GM23248 (cell line): Measurements from ENCODE around the gene RCOR1.

Experiments used
- EZH2 ChIP-seq: fragments of 200-600 bp; sonication (generic); IDR thresholded peaks from 2 replicates; pipeline ENCODE4 v1.6.1; 2018; ENCODE audit warnings: antibody characterized with exemption, mild to moderate bottlenecking; ENCODE audit not compliant: insufficient read depth, poor library complexity, severe bottlenecking
- EZH2phosphoT487 ChIP-seq: fragments of 200-600 bp; sonication (generic); IDR thresholded peaks from 2 replicates; pipeline ENCODE4 v1.6.1; 2018; ENCODE audit warnings: antibody characterized with exemption, moderate library complexity, mild to moderate bottlenecking, low read depth; ENCODE audit not compliant: insufficient read depth

DNA sequence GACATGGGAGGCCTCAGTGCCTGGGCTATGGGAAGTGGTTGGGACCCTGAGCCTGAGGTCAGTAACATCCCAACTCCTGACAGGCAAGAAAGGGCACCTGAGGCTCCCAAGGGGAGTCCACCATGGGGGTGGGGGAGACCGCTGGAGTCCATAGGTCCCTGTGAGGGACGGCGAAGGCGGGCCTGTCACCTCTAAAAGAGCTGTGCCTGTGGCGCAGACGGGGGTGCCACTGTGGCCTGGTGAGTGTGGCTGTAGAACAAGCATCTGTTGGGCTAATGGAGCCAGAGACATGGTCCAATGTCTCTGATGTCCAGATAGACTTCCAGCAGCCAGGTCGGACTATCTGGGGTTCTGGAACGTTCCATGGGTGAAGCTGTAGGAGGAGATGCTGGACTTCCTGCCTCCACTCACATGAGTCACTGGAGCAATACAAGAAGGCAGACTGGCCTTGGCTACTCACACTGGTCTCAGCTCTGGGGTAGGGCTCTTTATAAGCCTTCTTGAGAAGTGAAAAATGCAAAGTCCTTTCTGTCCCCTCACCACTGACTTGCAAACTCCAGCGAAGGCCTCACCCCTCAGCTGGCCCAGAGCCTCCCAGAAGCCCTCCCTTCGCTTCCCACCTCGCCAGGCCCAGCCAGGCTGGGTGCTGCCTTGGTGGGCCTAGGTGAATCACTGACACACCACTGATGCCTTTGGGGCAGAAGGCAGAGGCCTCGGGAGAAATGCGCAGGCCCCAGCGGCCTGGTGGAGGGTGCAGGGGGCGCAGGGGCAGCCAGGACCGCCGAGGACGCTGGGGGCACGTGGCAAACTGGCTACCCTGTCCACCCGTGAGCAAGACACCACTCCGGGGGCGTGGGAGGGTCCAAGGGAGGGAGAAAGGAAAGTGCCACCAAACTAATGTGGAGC is 183.7 kb downstream of the RCOR1 start:
- TF ChIP-seq EZH2phosphoT487 (no peak), EZH2 (no peak)
